Rectal smooth muscle tissue (tissue), 1 donor: ENCODE measurements around the gene LVRN.

ENCODE experiments used
- H3K27ac ChIP-seq: one replicate; pipeline ENCODE4 v1.7.0; 2013; ENCODE audit warnings: low read depth, low read length, inconsistent platforms
- H3K27me3 ChIP-seq: one replicate; pipeline ENCODE4 v1.7.0; 2013; ENCODE audit warnings: low read length; ENCODE audit not compliant: control insufficient read depth, insufficient read depth
- H3K36me3 ChIP-seq: one replicate; pipeline ENCODE4 v1.7.0; 2013; ENCODE audit warnings: low read length; ENCODE audit not compliant: control insufficient read depth, insufficient read depth
- H3K4me1 ChIP-seq: one replicate; pipeline ENCODE4 v1.7.0; 2013; ENCODE audit warnings: low read length; ENCODE audit not compliant: control insufficient read depth, insufficient read depth
- H3K4me3 ChIP-seq: one replicate; pipeline ENCODE4 v1.7.0; 2013; ENCODE audit warnings: low read length
- H3K9ac ChIP-seq: one replicate; pipeline ENCODE4 v1.7.0; 2013; ENCODE audit warnings: low read length

LVRN gene

DNA sequence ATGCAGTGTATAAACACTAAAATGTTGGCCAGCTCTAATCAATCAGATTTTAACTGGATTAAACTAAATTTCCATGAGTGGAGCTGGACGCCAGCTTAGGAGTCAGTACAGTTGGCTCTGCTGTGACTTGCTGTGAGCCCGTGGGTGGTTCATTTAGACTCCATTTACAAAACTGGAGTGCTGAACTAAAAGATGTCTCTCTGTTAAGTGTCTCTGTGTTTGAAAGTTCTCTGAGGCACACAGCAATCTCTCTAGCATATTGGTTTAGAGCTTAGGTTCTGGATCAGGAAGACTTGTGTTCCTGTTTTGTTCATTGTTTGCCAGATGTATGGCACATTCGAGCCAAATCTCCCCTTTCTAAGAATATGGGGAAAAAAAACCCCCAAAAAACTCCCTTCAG, 42.0 kb downstream of the LVRN start:
- Histone ChIP-seq H3K27me3 (no peaks in the 10 kb centered on the region), H3K36me3 (no peaks in the 10 kb centered on the region), H3K27ac (no peak overlapping the region), H3K4me1 (no peaks in the 10 kb centered on the region), H3K4me3 (no peak overlapping the region), H3K9ac (no peak overlapping the region)

GRCh38 chr5:116009806-116010205, 47.5 kb downstream of the LVRN start:
- Histone ChIP-seq H3K9ac (no peak overlapping the region), H3K36me3 (no peaks in the 10 kb centered on the region), H3K27me3 (no peaks in the 10 kb centered on the region), H3K4me3 (no peak overlapping the region), H3K4me1 (no peaks in the 10 kb centered on the region), H3K27ac (no peak overlapping the region)

GRCh38 chr5:116011046-116011445, 48.8 kb downstream of the LVRN start:
- Histone ChIP-seq H3K27ac (no peak overlapping the region), H3K4me3 (no peak overlapping the region), H3K36me3 (no peaks in the 10 kb centered on the region), H3K4me1 (no peaks in the 10 kb centered on the region), H3K9ac (no peak overlapping the region), H3K27me3 (no peaks in the 10 kb centered on the region)

- H3K4me3 ChIP-seq = no peak overlapping the region
- no peak overlapping the region for H3K9ac ChIP-seq
- H3K27me3 ChIP-seq = no peaks in the 10 kb centered on the region
- H3K27ac ChIP-seq = no peak overlapping the region
- no peaks in the 10 kb centered on the region for H3K4me1 ChIP-seq
- no peaks in the 10 kb centered on the region for H3K36me3 ChIP-seq
Observed at GRCh38 chr5:116013207-116013785, 51.0 kb downstream of the LVRN start.

GRCh38 chr5:116013936-116014335, 51.7 kb downstream of the LVRN start:
- Histone ChIP-seq H3K9ac (no peak overlapping the region), H3K27me3 (no peaks in the 10 kb centered on the region), H3K36me3 (no peaks in the 10 kb centered on the region), H3K27ac (no peak overlapping the region), H3K4me1 (no peaks in the 10 kb centered on the region), H3K4me3 (no peak overlapping the region)

- Histone ChIP-seq H3K27ac (no peak overlapping the region), H3K27me3 (no peaks in the 10 kb centered on the region), H3K9ac (no peak overlapping the region), H3K4me3 (no peak overlapping the region), H3K36me3 (no peaks in the 10 kb centered on the region), H3K4me1 (no peaks in the 10 kb centered on the region)
Observed at GRCh38 chr5:116023619-116024018, 61.3 kb downstream of the LVRN start.

DNA sequence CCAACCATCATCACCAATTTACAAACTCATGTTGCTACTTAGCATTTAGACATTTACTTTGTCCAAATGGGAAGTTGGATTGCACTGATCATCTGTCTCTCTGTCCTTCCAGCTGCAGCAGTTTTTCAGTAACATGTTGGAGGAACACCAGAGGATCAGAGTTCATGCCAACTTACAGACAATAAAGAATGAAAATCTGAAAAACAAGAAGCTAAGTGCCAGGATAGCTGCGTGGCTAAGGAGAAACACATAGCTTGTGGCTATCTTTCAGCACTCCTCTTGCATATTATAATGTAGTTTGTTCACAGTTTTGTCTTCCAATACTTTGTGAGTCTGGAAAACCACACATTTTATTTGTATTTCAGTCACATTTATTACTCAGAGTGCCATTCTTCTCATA, 63.6 kb downstream of the LVRN start:
- H3K27ac ChIP-seq = no peak overlapping the region
- H3K36me3 ChIP-seq = no peaks in the 10 kb centered on the region
- H3K4me3 ChIP-seq = no peak overlapping the region
- no peaks in the 10 kb centered on the region for H3K27me3 ChIP-seq
- no peaks in the 10 kb centered on the region for H3K4me1 ChIP-seq
- no peak overlapping the region for H3K9ac ChIP-seq

DNA sequence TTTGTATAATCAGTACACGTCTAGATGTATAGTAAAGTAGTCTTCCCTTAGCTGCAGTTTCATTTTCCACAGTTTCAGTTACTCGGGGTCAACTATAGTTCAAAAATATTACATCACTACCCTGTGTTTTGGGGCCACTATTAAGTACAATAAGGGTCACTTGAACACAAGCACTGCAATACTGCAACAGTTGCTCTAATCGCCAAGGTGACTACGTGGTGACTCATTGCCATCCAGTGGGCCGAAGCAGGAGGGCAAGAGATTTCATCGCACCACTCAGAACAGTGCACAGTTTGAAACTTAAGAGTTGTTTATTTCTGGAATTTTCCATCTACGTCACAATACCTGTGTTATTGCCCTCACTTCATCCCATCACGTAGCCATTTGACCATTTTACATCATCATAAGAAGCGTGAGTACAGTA, 69.8 kb downstream of the LVRN start, which contains the start of gene ARL14EPL:
Gene ARL14EPL (plus strand): TSS at position 379 of the 424 bp plus-strand sequence. CDS start 18,994 bp downstream, outside the sequence.
- Histone ChIP-seq H3K27me3 (no peaks in the 10 kb centered on the region), H3K36me3 (no peaks in the 10 kb centered on the region), H3K27ac (no peak within 1 kb of the TSS), H3K9ac (no peak within 1 kb of the TSS), H3K4me3 (no peak within 1 kb of the TSS), H3K4me1 (no peaks in the 10 kb centered on the region)

GRCh38 chr5:116032991-116033390, 70.7 kb downstream of the LVRN start:
- H3K9ac ChIP-seq = no peak overlapping the region
- no peak overlapping the region for H3K4me3 ChIP-seq
- H3K27me3 ChIP-seq = no peaks in the 10 kb centered on the region
- no peaks in the 10 kb centered on the region for H3K36me3 ChIP-seq
- no peak overlapping the region for H3K27ac ChIP-seq
- no peaks in the 10 kb centered on the region for H3K4me1 ChIP-seq

DNA sequence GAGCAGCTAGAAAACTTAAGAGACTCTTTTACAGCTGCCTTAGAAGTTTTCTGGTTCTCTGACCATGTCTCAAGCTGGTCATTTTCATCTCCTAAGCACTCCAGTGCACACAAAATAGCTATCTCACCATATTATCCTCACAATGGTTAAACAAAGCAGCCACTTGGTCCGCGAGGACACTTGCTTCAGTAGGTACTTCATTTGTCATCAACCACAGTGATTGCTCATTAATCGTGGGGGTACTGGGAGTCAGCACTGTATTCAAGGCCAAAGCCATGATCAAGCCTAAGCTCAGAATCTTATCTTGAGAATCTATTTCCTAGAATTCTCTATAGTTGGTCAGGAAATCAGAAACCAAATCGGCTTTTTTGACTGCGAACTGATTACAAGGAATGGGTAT, 72.8 kb downstream of the LVRN start:
- H3K36me3 ChIP-seq = no peaks in the 10 kb centered on the region
- no peaks in the 10 kb centered on the region for H3K4me1 ChIP-seq
- no peak overlapping the region for H3K4me3 ChIP-seq
- no peaks in the 10 kb centered on the region for H3K27me3 ChIP-seq
- H3K27ac ChIP-seq = no peak overlapping the region
- no peak overlapping the region for H3K9ac ChIP-seq

- H3K36me3 ChIP-seq = no peaks in the 10 kb centered on the region
- no peak overlapping the region for H3K27ac ChIP-seq
- no peaks in the 10 kb centered on the region for H3K27me3 ChIP-seq
- H3K9ac ChIP-seq = no peak overlapping the region
- H3K4me1 ChIP-seq = no peaks in the 10 kb centered on the region
- no peak overlapping the region for H3K4me3 ChIP-seq
Observed at GRCh38 chr5:116037236-116037822, 75.1 kb downstream of the LVRN start.

DNA sequence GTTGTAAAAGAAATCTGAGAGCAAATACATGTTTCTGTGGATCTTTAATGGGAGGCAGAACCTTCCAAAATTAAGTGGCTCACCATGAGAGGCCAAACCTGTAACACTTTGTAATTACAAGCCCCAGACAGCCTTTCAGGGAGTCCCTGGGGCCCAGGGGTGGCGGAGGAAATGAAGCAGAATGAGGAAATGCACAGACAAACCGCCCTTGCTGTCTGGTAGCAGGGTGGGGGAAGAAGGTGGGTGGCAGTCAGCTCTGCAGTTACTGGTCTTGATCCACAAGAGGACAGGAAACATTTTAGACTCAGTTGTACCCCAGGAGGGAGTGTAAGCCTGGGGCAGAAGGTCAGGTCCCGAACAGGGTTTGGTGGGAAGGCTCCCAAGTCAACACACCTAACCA, 76.5 kb downstream of the LVRN start:
- Histone ChIP-seq H3K27ac (no peak overlapping the region), H3K4me1 (no peaks in the 10 kb centered on the region), H3K4me3 (no peak overlapping the region), H3K27me3 (no peaks in the 10 kb centered on the region), H3K36me3 (no peaks in the 10 kb centered on the region), H3K9ac (no peak overlapping the region)

GRCh38 chr5:116042375-116042774, 80.1 kb downstream of the LVRN start:
- H3K27ac ChIP-seq = no peak overlapping the region
- no peaks in the 10 kb centered on the region for H3K27me3 ChIP-seq
- no peak overlapping the region for H3K4me3 ChIP-seq
- H3K36me3 ChIP-seq = no peaks in the 10 kb centered on the region
- no peaks in the 10 kb centered on the region for H3K4me1 ChIP-seq
- no peak overlapping the region for H3K9ac ChIP-seq
